ENCODE measurements around the gene BNIP5.

DNA sequence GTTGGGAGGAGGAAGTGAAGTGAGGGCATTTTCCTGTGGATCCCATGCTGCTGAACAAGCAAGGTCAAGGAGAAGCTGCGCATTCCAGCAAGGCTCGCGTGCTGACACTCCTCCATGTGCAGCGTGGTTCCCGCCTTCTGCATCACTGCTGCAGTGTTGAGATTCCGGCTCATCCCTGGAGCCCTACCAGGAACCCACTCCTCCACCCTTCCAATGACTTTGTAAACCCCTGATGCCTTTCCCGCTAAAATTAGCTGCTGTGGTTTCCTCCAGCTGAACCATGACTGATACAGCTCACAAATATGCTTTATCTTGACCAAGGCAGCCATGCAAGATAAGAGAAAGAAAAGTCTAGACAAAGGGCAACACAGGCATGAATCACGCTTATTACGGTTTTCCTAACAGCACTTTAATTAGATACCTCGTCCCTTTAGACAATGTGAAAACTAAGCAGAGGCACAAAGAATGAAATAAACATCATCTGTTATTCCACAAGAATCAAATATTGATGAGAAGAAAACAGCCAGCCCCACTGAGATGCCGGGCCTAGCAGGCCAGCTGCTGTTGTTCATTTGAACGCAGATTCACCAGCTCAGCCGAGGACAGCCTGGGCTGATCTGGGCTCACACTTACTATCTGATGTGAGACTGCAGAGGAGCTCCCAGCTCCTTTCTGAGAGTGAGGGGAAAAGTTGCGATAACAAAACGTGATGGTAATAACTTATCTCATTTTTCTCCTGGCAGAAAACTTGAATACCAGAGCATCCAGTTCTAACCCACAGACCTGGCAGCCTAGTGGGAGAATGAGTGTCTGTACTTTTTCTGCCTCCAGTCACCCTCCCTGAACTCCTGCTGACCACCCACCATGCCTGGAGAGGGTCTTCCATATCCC is 14.2 kb upstream of the BNIP5 start:
- TF ChIP-seq CTCF (conservative IDR thresholded peaks at IDR 0.05; ENCODE audit: low read depth, low read length) (no peak), EZH2 (IDR thresholded peaks at IDR 0.05; ENCODE audit: borderline replicate concordance, low read depth, low read length, poor library complexity, severe bottlenecking) (no peak)
